HG02973 (cell line): ENCODE results near the gene HOXC5.

ENCODE experiments used
- ATAC-seq: cut with Tn5 transposase; IDR thresholded peaks from one replicate; pipeline ENCODE4 v1.9.1; 2021; ENCODE audit warnings: moderate library complexity; ENCODE audit not compliant: unreplicated experiment

The HOXC5 gene

GRCh38 chr12:54006559-54007220 is 26.2 kb upstream of the HOXC5 start:
- ATAC-seq: no peak

- no peak for ATAC-seq
Measured at GRCh38 chr12:54007538-54008259, 25.2 kb upstream of the HOXC5 start.

GRCh38 chr12:54008260-54008552 is 24.6 kb upstream of the HOXC5 start:
- ATAC-seq: no peak

GRCh38 chr12:54009171-54010052 is 23.4 kb upstream of the HOXC5 start:
- ATAC-seq: no peak

- ATAC-seq: no peak
Measured at GRCh38 chr12:54010053-54010971, 22.5 kb upstream of the HOXC5 start.

- ATAC-seq: no peak
Measured at GRCh38 chr12:54010972-54011664, 21.7 kb upstream of the HOXC5 start.

- no peak for ATAC-seq
Measured at GRCh38 chr12:54011665-54012532, 21.0 kb upstream of the HOXC5 start.

- no peak for ATAC-seq
Measured at GRCh38 chr12:54012631-54013409, 20.0 kb upstream of the HOXC5 start.

GRCh38 chr12:54014377-54015017 is 18.4 kb upstream of the HOXC5 start:
- no peak for ATAC-seq

GRCh38 chr12:54015018-54015931 is 17.6 kb upstream of the HOXC5 start:
- no peak for ATAC-seq

GRCh38 chr12:54016051-54016450 is 16.8 kb upstream of the HOXC5 start:
- no peak for ATAC-seq

- no peak for ATAC-seq
Measured at GRCh38 chr12:54016478-54016964, 16.3 kb upstream of the HOXC5 start.

- ATAC-seq: peak; percentile 34
Measured at GRCh38 chr12:54017027-54017788, 15.6 kb upstream of the HOXC5 start.

GRCh38 chr12:54017878-54018467 is 14.9 kb upstream of the HOXC5 start:
- peak; percentile 56 for ATAC-seq

GRCh38 chr12:54018468-54018984 is 14.3 kb upstream of the HOXC5 start:
- no peak for ATAC-seq
